Epithelial cell of proximal tubule (primary cell): ENCODE results near the gene C11orf98. TPM values are rescaled to one million over a fixed set of nuclear protein-coding genes. Genes with fewer than 3 reads are reported as not detected.
"Not testable (repeated sequence)": the region's sequence is repeated elsewhere in the genome, so short reads cannot be mapped to it uniquely, and the experiment has no call there.

Experiments
- DNase-seq: peaks from one replicate; pipeline ENCODE4 v3.0.0-alpha.2; 2011; ENCODE audit warnings: low read depth
- H3K4me3 ChIP-seq: 2 replicates; pipeline ENCODE4 v1.5.1; 2011; ENCODE audit warnings: low read depth, mild to moderate bottlenecking, low read length
- total RNA-seq: library from RNA; depleted of rRNA; stranded (reverse); fragments of >200 nt; gene quantifications from 2 replicates; pipeline ENCODE4 v1.2.3, GENCODE V29; 2015
- TF ChIP-seq, protein P1 (sequence below): conservative IDR thresholded peaks from 2 replicates; pipeline ENCODE4 v1.5.1; 2012; ENCODE audit warnings: low read depth, mild to moderate bottlenecking, low read length

Gene C11orf98
- total RNA-seq, 1 donor from 2014 or later = 125 TPM

GRCh38 chr11:62644220-62644619, 20.8 kb downstream of the C11orf98 start:
- H3K4me3 ChIP-seq = no peak overlapping the region
- TF ChIP-seq, protein P1, sequence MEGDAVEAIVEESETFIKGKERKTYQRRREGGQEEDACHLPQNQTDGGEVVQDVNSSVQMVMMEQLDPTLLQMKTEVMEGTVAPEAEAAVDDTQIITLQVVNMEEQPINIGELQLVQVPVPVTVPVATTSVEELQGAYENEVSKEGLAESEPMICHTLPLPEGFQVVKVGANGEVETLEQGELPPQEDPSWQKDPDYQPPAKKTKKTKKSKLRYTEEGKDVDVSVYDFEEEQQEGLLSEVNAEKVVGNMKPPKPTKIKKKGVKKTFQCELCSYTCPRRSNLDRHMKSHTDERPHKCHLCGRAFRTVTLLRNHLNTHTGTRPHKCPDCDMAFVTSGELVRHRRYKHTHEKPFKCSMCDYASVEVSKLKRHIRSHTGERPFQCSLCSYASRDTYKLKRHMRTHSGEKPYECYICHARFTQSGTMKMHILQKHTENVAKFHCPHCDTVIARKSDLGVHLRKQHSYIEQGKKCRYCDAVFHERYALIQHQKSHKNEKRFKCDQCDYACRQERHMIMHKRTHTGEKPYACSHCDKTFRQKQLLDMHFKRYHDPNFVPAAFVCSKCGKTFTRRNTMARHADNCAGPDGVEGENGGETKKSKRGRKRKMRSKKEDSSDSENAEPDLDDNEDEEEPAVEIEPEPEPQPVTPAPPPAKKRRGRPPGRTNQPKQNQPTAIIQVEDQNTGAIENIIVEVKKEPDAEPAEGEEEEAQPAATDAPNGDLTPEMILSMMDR = no peak
- no peak for DNase-seq

DNA sequence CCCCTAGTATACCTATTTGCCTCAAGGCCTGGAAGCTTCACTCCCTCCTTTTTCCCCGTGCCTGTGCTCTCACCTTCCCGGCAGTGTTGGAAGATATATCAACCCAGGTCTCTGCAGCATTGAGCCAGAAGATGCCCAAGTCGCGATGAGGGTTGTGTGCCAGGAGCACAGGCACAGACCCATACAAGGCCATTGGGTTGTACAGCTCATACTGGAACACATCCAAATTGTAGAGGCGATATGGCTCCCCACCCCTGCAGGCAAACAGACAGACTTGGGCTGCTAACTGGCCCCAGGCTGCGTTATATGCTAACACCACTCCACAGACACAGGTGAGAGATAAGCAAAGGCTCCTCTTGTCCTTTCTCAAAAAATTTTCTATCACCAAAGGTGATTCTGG, 32.5 kb downstream of the C11orf98 start:
- no peak for DNase-seq
- TF ChIP-seq, protein P1 = no peak
- no peak overlapping the region for H3K4me3 ChIP-seq

DNA sequence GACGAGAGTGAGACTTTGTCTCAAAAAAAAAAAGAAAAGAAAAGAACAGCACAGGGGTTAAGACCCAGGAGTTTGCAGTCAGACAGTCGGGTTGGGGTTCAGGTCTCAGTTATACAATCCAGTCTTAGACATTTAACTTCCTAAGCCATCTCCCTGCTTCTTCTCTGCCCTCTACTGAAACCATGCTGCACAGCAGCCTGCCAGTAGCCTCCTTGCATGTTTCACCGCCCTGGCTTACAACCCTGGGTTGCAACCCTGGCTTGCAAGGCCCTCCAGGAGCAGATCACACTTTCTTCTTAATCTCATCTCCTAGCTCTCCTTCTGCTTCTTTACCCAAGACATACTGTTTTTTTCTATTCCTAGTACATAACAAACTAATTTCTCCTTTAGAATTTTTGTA, 37.3 kb downstream of the C11orf98 start:
- DNase-seq = no peak
- H3K4me3 ChIP-seq = no peak overlapping the region
- TF ChIP-seq, protein P1 = peak; percentile 17

GRCh38 chr11:62622476-62623089, 42.4 kb downstream of the C11orf98 start:
- H3K4me3 ChIP-seq = peak overlapping the region; percentile 20
- TF ChIP-seq, protein P1 = no peak
- no peak for DNase-seq

DNA sequence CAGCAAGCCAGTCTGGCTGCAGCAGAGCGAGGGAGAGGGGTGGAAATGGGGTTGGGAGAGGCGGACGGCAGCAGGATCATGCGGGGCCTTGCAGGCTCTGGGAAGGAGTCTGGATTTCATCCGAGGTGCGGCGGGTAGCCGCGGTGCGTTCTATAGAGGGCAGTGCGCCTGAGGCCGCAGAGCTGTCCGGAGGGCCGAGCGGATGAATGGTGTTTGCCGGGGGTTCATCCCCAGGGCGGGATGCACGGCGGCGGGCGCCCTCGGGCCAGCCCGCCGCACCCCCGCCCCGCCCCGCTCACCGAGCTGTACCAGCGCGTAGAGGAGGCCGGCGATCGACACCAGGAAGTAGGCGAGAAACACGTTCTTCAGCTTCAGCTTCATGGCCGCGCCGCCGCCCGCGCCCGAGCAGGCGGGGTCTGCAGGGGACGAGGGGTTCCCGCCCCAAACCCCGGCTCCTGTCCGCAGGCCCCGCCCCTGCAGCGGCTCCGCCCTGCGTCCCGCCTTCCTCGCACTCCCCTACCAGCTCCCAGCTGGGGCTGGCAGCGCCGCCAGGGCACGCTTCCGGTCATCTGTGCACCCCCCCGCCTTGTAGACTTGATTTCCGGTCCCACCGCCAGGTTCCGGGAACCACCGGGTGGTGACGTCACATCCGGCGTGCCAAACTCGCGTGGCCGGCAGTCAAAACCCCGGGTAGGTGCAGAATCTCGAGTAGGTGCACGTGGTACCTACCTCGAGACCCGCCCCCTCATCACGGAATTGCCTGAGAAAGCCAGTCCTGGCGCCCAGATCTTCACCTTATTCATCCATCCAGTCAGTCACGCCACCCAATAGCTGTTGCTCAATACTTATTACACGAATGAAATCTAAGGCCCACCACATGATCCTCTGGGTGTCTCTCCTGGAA, 43.2 kb downstream of the C11orf98 start, which contains the start of gene B3GAT3:
Gene B3GAT3, minus strand, starts transcription at position 420 of the 904 bp plus-strand sequence. Its CDS starts 39 bp downstream, at position 381.
- H3K4me3 ChIP-seq = peak within 1 kb of the TSS; percentile 87
- DNase-seq = peak; percentile 93
- TF ChIP-seq, protein P1 = no peak

GRCh38 chr11:62621027-62621566, 43.9 kb downstream of the C11orf98 start:
- TF ChIP-seq, protein P1 = no peak
- peak overlapping the region; percentile 87 for H3K4me3 ChIP-seq
- DNase-seq = no peak

- DNase-seq = not testable (repeated sequence)
Observed at GRCh38 chr11:62616957-62617356, 48.1 kb downstream of the C11orf98 start.

More at GRCh38 chr11:62616957-62617356, 48.1 kb downstream of the C11orf98 start:
- not testable (repeated sequence) for H3K4me3 ChIP-seq
